Erythroblast (primary cell): ENCODE measurements around the gene CDK5R2.

Experiments
- GATA1 ChIP-seq: IDR thresholded peaks from 2 replicates; pipeline ENCODE4 v1.6.1; 2011; ENCODE audit warnings: low read depth, mild to moderate bottlenecking, control low read depth, low read length, moderate library complexity
- POLR2A ChIP-seq: IDR thresholded peaks from 2 replicates; pipeline ENCODE4 v1.6.1; 2011; ENCODE audit warnings: mild to moderate bottlenecking, low read length

DNA sequence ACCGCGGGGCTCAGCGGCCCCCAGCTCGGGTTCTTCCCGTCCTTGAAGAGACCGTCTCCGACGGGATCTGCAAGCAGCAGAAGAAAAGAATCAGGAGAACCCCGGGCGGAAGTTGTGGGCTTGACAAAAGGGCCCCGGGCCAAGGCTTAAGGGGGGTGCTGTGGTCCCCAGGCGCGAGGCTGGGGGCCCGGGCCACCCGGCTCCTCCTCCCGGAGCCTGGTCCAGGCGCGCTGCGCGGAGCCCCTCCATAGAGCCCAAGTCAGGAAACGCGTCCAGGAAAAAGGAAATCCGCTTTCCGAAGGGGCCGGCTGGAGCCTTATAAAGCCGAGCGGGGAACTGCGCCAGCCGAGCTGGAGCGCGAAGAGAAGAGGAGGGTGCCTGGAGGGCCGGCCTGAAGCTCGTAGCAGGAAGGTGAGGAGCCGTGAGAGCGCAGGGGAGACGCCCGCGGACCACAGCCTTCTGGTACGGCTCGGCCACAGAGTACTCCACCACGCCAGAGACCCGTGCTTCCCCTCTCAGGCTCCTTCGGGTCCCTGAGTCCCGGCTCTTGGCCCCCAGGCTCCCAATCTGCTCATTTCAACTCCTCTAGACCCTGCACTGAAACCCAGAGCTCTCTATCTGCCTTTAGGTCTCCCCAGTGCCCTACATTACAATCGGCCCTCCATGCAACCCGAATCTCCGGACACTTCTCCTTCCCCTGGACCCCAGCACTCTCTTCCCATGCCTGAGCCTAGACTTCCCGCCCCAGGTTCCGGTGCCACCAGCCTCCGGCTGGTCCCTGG is 25.0 kb downstream of the CDK5R2 start:
- no peak for TF ChIP-seq POLR2A
- TF ChIP-seq GATA1, result no peak
